GM12878 (cell line): ENCODE measurements around the gene HPSE2. TPM values are rescaled to one million over a fixed set of nuclear protein-coding genes. Genes with fewer than 3 reads are reported as not detected.

ENCODE experiments used
- ATF2 ChIP-seq: IDR thresholded peaks from 2 replicates; pipeline ENCODE4 v1.6.1; 2012; ENCODE audit warnings: low read length, inconsistent platforms
- BHLHE40 ChIP-seq, 2 experiments: fragments of 450-650 bp in 1 of 2; IDR thresholded peaks; 2 replicates each; pipeline ENCODE4 v1.6.1; 2011 to 2017; ENCODE audit warnings: low read depth in 2 of 2, borderline replicate concordance in 1 of 2, improper control_type of control experiment in 1 of 2, low read length in 1 of 2, mild to moderate bottlenecking in 1 of 2
- HSF1 ChIP-seq: fragments of 150-350 bp; IDR thresholded peaks from 2 replicates; pipeline ENCODE4 v1.6.1; 2014; ENCODE audit warnings: mild to moderate bottlenecking, low read depth, low read length
- KDM1A ChIP-seq: fragments of 200-600 bp; sonication (generic); IDR thresholded peaks from 2 replicates; pipeline ENCODE4 v1.6.1; 2016; ENCODE audit warnings: borderline replicate concordance
- MTA2 ChIP-seq: fragments of 450-650 bp; IDR thresholded peaks from 2 replicates; pipeline ENCODE4 v1.6.1; 2016; ENCODE audit warnings: low read depth, mild to moderate bottlenecking, moderate library complexity
- NFYA ChIP-seq: IDR thresholded peaks from 2 replicates; pipeline ENCODE4 v1.6.1; 2011; ENCODE audit warnings: low read depth, mild to moderate bottlenecking, low read length, improper control_type of control experiment, borderline replicate concordance
- RELA ChIP-seq: fragments of 450-650 bp; IDR thresholded peaks from 2 replicates; pipeline ENCODE4 v1.8.0; 2014; ENCODE audit warnings: borderline replicate concordance; ENCODE audit not compliant: partially characterized antibody
- ZBTB40 ChIP-seq: fragments of 450-650 bp; IDR thresholded peaks from 2 replicates; pipeline ENCODE4 v1.6.1; 2016; ENCODE audit warnings: mild to moderate bottlenecking, moderate library complexity, borderline replicate concordance
- ZNF24 ChIP-seq: fragments of 450-650 bp; IDR thresholded peaks from 2 replicates; pipeline ENCODE4 v1.6.1; 2017; ENCODE audit warnings: antibody characterized with exemption, mild to moderate bottlenecking
- polyA plus RNA-seq, 11 experiments: library from polyadenylated mRNA; depleted of rRNA in 4 of 11; unstranded in 6 of 11; stranded (reverse) in 5 of 11; fragments of >200 nt; fragmentation: Nextera tagmentation in 4 of 11; fragmentation: Illumina TruSeq in 1 of 11; extraction: Ambion mirVana in 4 of 11; extraction: Trizol in 1 of 11; gene quantifications; 1 replicate in 1 of 11; 2 replicates in 10 of 11; pipeline versions ENCODE4 v1.2.1 to v1.2.3, GENCODE V29; 2011 to 2016; ENCODE audit warnings: inconsistent platforms in 2 of 11, missing spikeins in 2 of 11, low read depth in 1 of 11
- total RNA-seq, 4 experiments: library from RNA; depleted of rRNA in 3 of 4; stranded (reverse); fragments of >200 nt in 3 of 4; fragmentation: Illumina TruSeq in 1 of 4; extraction: Trizol in 1 of 4; gene quantifications; 2 replicates each; pipeline versions ENCODE4 v1.2.1 to v1.2.3, GENCODE V29; 2013 to 2021

The HPSE2 gene
- total and polyA plus RNA-seq, 10 of the 15 experiments (the other 5 are each of a cell fraction or from before 2014, with no cell fraction given), result 0.06 TPM; not detected in 9

GRCh38 chr10:98463016-98463415 is 772.6 kb downstream of the HPSE2 start (continued):
- TF ChIP-seq ZNF24 (no peak), ATF2 (no peak), KDM1A (no peak), MTA2 (no peak), RELA (no peak), ZBTB40 (no peak), HSF1 (no peak), NFYA (no peak), BHLHE40 (IDR thresholded peaks at IDR 0.05; ENCODE audit: borderline replicate concordance in 1 of 2, low read depth in 2 of 2, low read length in 1 of 2) (no peak)
